SH-SY5Y (cell line): Measurements from ENCODE around the gene RBM33.

Source experiments
- GATA2 ChIP-seq: IDR thresholded peaks from 2 replicates; pipeline ENCODE4 v1.6.1; 2011; ENCODE audit warnings: mild to moderate bottlenecking, low read depth, low read length
- GATA3 ChIP-seq: IDR thresholded peaks from 2 replicates; pipeline ENCODE4 v1.6.1; 2011; ENCODE audit warnings: low read depth, mild to moderate bottlenecking, low read length, moderate library complexity

DNA sequence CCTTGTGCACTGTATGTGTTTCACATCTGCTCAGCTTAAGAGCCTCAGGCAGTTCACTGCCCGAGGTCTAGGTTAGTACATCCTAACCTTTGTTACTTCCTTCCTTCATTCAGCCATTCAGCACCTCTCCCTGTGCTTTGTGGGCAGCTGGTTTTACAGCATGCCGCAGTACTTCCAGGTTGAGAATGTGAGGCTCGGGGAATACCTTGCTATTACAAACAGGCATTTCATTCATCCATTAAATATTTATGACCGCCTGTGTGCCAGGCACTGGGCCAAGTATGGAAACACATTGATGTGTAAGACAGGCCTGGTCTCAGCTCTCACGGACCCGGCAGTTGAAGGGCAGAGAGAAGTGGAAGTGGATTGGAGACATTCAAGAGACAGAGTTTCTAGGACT is 85.4 kb downstream of the RBM33 start:
- TF ChIP-seq GATA2 (no peak), GATA3 (no peak)
